T-helper 1 cell (primary cell): ENCODE results near the gene IL6.
"Not testable (repeated sequence)": the region's sequence is repeated elsewhere in the genome, so short reads cannot be mapped to it uniquely, and the experiment has no call there.

ENCODE experiments used
- DNase-seq, 5 donors: peaks; one replicate each; pipeline ENCODE4 v3.0.0-alpha.2; 2012 to 2020
- total RNA-seq, 4 donors: gene quantifications; one replicate each; lab custom pipeline; 2026; lab: John Stamatoyannopoulos, UW

The IL6 gene
- total RNA-seq, result 0 to 0.54 (median 0.04) reads per million in 4 donors

DNA sequence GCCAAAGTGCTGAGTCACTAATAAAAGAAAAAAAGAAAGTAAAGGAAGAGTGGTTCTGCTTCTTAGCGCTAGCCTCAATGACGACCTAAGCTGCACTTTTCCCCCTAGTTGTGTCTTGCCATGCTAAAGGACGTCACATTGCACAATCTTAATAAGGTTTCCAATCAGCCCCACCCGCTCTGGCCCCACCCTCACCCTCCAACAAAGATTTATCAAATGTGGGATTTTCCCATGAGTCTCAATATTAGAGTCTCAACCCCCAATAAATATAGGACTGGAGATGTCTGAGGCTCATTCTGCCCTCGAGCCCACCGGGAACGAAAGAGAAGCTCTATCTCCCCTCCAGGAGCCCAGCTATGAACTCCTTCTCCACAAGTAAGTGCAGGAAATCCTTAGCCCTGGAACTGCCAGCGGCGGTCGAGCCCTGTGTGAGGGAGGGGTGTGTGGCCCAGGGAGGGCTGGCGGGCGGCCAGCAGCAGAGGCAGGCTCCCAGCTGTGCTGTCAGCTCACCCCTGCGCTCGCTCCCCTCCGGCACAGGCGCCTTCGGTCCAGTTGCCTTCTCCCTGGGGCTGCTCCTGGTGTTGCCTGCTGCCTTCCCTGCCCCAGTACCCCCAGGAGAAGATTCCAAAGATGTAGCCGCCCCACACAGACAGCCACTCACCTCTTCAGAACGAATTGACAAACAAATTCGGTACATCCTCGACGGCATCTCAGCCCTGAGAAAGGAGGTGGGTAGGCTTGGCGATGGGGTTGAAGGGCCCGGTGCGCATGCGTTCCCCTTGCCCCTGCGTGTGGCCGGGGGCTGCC lies at the start of gene IL6:
Gene IL6, plus strand, starts transcription at position 294 of the 807 bp plus-strand sequence. Its CDS starts 63 bp downstream, at position 357.
- DNase-seq, result peak in 3 of 5 donors; percentile 1 to 28 (median 4)

DNA sequence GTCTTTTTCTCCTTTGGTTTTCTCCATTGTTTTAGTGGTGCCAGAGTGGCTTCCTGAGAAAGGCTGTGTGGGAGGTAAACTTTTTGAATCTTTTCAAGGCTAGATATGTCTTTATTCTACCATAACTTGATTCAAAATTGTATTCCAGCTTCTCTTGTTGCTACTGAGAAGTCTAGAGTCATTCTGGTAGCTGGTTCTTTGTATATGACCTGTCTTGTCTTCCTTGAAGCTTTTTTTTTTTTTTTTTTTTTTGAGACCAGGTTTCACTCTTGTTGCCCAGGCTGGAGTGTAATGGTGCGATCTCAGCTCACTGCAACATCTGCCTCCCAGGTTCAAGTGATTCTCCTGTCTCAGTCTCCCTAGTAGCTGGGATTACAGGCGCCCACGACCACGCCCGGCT lies 49.7 kb upstream of the IL6 start:
- DNase-seq, result peak in 1 of 5 donors; percentile 74

DNA sequence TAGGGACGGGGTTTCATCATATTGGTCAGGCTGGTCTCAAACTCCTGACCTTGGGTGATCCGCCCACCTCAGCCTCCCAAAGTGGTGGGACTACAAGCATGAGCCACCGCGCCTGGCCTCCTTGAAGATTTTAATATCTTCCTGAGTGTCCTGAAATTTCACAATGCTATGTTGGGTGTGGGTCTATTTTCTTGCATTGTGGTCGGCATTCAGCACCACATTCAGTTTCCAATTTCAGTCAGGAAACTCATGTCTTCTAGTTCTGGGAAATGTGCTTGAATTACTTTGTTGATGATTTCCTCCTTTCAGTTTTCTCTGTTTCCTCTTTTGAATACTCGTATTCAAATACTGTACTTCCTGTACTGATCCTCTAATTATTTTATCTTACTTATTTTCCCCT lies 49.3 kb upstream of the IL6 start:
- peak in 1 of 5 donors; percentile 81 for DNase-seq

DNA sequence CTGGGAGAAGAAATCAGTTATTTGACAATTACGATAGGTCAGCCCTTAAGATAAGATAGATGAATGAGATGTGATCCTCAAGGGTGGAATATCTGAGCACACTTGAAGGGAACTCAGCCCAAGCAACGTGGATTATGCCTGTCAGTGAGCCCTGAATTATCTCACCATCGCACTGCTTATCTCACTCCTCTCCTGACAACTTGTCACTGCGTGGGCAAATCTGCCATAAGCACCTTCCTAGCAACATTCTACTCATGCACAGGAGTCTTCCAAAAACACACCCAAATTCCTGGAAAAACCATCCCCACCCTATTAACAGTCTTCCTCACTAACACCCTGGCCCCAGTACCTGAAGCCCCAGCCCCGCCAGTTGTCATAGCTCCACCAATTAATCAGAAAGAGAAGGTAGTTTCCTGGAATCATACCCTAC lies 46.5 kb upstream of the IL6 start:
- DNase-seq, result peak in 1 of 5 donors; percentile 43

DNA sequence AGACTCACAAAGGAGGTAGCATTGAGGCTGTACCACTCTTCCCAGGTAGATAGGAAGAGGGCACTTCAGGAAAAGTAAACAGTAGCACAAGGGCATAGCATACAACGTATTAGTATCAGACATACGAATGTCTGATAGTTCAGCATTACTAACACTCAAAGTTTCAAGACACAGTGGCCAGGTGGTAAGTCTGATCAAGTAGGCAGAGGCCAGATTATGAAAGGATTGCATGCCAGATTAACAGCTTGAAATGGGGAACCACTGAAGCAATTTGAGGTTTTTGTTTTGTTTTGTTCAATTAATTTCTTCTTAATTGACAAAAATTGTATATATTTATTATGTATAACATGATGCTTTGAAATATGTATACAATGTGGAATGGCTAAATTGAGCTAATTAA lies 45.7 kb upstream of the IL6 start:
- DNase-seq, result no peak

DNA sequence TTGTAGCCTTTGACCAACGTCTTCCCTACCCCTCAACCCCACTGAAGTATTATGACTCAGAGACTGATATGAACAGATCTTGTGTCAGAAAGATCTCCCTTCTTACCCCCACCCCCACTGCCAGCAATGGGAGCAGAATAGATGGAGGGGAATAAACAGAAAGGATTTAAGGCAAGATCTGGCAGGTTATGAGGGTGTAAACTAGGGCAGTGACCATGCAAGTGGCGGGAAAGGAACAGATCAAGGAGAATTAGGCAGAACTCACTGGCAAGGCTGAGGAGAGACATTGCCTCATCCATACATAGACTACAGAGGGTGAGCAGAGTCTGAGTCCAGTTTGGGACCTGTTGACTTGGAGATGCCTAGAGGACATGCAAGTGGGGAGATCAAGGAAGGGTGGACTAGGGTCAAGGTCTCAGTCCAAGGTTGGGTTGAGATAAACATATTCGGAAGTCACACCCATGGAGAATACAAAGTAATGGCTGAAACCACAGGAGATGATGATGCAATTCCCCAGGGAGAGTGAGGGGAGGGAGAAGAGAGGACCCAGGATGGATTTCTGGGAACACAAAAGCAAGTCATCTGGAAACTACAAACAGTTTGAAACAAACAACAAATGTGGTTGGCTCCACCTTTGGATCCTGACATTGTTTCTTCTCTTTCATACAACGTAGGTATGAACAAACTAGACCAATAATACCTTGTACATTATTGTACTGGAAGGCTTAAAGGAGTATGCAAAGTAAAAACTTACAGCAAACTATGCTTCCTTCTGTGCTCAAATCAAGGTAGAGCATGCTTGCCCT lies 44.9 kb upstream of the IL6 start:
- no peak for DNase-seq

DNA sequence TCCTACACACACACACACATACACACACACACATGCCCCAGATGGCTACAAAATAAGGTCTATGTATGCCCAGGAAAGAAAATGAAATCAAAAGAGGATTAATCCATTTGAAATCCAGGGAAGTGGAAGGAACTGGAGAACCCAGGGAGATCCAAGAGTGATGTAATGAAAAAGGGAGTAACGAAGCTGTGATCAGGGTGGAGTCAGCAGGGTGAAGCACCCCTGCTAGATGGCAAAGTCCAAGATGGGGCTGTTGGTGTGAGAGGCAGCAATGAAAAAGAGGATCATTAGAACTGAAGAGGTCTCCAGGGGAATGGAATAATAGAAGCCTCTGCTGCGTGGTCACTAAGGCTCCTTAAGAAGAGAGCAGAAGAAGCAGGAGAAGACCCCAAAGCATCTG lies 43.6 kb upstream of the IL6 start:
- no peak for DNase-seq

DNA sequence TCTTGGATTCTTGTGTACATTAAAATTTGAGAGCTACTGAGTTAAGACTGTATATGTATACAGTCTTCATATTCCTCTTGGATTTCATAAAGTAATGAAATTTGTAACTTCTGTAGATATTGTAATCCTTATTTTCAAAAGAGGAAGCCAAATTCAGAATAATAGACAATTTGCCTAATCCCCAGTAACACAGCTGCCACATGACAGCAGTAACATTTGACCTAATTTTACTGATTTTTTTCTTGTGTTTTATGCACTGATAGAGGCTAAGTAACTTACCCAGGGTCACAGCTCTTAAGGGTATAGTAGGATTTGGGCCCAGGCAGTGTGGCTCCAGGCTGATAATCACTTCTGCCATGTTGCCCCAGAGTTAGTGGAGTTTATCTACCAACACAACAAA lies 40.4 kb upstream of the IL6 start:
- no peak for DNase-seq

DNA sequence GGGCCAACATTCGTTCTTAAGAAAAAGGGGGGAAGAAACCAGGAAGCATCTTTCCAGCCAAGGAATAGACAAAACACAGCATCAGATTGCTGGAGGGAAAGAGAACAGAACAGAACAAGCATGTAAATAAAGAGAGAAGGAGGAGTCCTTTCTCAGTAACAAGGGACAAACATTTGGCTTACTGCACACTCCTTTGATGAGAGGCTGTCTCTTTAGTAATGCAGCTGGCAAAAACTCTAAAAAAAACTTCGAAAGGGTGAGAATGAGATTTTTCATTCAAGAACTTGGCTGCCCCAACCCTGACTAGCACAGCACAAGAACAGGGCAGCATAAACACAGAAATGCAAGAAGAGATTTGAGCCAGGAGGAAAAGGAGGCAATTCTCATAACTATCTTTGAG lies 38.9 kb upstream of the IL6 start:
- DNase-seq, result no peak

DNA sequence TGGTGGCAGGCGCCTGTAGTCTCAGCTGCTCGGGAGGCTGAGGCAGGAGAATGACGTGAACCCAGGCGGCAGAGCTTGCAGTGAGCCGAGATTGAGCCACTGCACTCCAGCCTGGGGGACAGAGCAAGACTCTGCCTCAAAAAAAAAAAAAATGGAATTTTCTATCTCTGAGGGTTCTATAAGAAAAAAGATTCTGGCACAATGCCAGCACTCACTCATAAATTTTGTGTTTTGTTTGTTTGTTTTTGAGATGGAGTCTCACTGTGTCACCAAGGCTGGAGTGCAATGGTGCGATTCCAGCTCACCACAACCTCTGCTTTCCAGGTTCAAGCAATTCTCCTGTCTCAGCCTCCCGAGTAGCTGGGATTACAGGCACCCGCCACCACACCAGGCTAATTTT lies 38.1 kb upstream of the IL6 start:
- DNase-seq, result not testable (repeated sequence)

DNA sequence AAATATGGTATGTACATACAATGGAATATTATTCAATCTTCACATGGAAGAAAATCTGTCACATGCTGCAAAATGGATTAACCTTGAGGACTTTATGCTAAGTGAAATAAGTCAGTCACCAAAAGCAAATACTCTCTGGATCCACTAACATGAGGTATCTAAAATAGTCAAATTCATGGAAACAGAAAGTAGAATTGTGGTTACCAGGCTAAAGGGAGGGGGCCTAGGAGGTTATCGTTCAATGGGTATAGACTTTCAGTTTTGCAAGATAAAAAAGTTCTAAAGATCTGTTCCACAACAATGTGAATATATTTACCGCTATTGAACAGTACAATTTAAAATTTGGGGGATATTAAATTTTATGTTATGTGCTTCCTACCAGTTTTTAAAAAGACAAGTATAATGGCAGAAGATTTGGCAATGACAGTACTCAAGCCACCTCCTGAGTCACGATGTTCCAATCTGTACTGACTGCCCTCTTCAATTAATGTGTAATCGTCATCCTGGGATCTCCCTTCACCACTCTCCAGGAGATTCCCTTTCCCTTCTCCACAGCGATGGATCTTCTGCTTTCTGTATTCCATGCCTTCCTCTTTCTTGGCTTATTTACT lies 32.3 kb upstream of the IL6 start:
- peak in 1 of 5 donors; percentile 61 for DNase-seq

DNA sequence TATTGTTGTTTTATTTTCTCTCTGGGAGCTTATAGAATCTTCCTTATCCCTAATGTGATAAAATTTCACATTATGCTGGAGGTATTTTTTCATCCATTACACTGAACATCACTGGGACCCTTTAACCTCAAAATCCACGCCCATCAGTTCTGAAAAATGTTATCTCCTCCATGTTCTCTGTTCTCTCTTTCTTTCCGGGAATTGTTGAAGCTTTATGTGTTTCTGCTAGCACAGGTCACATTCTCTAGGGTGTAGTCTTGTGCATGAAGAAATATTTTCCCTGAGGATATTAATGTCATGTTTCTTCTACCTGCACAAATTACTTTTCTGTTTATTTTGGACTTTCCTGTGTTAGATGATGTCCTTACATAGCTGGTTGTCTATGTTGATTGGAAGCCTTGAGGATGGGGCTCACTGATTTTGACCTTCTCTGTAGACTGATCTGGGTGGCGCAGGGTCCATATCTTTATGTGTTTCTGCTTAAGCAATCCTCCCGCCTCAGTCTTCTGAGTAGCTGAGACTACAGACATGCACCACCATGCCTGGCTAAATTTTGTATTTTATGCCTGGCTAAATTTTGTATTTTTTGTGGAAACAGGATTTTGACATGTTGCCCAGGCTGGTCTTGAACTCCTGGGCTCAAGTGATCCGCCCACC lies 31.4 kb upstream of the IL6 start:
- DNase-seq, result no peak

DNA sequence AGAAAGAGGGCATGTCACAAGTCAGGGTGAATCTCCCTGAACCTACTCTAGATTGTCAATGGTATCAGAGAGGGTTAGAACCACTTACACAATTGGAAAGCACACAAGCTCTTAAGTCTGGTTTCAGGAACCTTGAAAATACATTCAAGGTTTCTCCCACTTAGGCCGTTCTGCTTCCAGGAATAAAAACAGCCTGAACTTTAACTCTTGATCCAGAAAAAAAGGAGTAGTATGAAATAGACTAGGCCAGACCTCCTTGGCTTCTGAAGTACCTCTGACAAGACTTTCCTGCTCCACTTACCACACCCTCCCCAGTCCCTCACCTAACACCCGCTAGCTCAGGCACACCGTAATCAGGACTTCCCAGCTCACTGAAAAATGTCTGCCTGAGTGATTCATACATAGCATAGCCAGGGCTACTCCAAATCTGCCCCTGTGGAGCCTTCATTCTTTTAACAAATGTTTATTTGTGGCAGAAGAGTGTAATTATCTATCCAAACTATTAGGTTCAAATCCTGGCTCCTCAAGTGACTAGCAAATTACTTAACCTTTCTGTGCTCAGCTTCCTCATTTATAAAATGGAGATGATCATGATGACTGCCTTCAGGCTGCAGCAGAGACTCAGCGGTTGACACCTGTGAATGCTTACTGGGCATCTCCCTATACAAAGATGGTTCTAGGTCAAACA lies 30.3 kb upstream of the IL6 start:
- DNase-seq, result peak in 1 of 5 donors; percentile 46

DNA sequence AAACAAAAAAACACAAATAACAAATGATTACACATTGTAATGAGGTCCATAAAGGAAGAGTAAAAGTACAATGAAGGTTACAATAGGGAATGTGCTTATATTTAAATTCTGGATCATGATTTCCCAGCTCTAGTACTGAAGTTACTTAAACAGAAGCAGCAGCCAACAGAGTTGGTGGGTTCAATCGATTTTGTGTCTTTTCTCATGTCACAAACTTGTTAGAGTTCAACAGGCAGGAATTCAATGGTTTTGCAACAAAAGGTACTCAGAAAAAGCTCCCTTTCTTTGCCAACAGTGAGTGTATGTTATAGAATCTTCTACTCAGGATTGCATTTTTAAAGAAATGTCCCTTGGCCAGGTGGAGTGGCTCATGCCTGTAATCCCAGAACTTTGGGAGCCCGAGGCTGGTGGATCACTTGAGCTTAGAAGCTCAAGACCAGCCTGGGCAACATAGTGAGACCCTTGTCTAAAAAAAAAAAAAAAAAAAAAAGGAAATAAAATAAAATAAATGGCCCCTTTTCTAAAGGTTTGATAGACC lies 29.6 kb upstream of the IL6 start:
- DNase-seq, result no peak

DNA sequence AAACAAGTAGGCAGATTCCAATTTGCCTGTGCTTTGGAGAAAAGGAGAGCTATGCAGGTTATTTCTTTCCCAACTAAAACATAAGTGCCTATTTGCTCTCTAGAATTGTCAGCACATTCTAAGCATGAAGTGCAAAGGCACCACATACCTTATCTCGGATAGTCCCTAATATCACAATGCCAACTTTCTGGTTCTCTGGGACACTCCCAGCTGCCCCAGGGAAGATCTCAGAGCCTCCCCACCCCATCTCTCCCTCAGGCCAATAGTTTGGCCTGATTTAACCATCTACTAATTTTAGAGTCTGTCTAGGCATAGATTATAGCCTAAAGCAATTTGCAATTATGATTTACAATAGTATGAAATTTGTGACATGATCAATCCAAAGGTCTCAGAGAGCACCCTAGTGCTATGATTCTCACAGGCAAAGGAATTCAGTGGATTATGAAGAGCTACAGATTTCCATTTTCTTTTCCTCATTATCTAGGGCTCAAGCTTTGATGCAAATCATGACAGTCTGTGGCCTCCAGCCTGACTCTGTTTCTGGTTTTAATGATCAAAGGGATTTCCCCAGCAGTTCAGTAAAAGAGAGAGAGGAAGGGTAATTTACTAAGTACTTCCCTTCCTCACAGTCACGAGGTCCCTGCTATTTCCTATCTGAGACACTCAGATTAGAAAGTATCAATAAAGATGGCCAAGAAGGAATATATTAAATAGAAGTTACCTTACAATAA lies 29.0 kb upstream of the IL6 start:
- DNase-seq, result peak in 1 of 5 donors; percentile 78

DNA sequence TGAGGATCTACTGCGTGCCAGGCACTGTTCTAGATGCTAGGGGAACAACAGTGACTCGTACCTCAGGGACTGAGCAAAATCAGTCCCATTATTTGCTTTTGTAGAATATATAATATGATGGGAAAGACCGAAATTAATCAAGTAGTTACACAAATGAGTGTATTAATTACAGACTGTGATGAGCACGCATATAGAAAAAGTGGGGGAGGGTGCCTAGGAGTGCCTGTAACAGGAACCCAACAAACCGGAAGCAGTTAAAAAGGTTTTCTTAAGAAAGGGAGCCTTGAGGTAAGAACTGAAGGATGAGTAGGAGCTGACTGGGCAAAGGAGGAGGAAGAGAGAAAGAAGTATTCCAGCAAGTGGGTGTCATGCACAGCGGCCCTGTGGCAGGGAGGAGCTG lies 28.2 kb upstream of the IL6 start:
- DNase-seq, result peak in 1 of 5 donors; percentile 63

DNA sequence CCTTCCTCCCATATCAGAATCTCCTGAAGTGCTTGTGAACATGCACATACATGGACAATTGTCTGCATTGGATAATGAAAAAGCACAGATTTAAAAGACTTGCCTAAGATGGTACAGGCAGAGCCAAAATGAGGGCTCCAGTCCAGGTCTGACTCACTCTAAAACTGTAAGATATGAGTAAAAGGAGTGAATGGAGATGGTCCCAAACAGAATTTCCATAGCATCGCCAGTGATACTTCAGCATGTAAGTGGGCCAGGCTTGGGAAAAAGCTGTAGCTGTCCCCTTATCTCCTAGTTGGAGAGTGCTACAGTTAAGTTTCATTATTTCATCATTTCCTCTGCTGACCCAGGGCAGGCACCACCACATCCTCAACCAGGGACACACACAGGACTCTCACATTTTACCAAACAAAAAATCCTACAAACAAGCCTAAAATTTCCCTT lies 26.4 kb upstream of the IL6 start:
- DNase-seq, result peak in 1 of 5 donors; percentile 64

DNA sequence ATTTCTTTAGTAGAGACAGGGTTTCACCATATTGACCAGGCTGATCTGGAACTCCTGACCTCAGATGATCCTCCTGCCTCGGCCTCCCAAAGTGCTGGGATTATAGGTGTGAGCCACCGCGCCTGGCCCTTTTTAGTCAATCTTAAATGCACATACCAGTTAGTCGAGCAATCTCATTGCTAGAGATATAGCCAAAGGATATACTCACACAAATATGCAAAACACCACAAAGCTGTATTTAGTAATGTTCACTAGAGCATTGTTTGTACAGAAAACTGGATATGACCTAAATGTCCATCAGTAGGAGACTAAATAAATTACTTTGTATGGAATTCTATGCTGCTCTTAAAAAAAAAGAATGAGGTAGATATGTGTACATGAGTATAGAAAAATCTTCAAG lies 24.5 kb upstream of the IL6 start:
- DNase-seq, result no peak

DNA sequence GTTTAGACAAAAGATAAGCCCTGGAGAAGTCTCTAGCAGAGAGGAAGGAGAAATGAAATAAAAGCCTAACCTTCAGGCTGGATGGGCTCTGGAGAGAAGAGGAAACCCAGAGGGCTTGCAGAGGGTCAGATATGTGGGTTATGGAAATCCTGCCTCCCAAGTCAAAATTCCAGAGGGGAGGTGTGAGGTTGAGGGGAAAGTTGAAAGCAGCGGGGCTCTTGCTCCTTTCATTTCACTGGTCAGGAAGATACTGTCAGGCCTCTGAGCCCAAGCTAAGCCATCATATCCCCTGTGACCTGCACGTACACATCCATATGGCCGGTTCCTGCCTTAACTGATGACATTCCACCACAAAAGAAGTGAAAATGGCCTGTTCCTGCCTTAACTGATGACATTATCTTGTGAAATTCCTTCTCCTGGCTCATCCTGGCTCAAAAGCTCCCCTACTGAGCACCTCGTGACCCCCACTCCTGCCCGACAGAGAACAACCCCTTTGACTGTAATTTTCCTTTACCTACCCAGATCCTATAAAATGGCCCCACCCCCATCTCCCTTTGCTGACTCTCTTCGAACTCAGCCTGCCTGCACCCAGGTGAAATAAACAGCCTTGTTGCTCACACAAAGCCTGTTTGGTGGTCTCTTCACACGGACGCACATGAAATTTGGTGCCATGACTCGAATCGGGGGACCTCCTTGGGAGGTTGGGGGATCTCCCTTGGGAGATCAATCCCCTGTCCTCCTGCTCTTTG lies 23.7 kb upstream of the IL6 start:
- DNase-seq, result not testable (repeated sequence)

DNA sequence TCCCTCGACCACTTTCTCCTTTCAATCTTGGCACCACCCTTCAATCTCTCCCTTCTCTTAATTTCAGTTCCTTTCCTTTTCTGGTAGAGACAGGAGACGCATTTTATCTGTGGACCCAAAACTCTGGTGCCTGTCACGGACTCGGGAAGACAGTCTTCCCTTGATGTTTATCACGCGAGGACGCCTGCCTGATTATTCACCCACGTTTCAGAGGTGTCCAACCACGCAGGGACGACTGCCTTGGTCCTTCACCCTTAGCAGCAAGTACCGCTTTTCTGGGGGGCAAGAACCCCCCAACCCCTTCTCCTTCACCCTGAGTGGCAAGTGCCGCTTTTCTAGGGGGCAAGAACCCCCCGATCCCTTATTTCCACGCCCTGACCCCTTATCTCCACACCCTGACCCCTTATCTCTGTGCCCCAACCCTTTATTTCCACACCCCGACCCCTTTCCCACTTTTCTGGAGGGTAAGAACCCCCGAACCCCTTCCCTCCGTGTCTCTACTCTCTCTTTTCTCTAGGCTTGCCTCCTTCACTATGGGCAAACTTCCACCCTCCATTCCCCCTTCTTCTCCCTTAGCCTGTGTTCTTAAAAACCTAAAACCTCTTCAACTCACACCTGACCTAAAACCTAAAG lies 22.9 kb upstream of the IL6 start:
- not testable (repeated sequence) for DNase-seq
